ENCODE results near the gene OSTC.
"Not testable (repeated sequence)": the region's sequence is repeated elsewhere in the genome, so short reads cannot be mapped to it uniquely, and the experiment has no call there.

OSTC gene

DNA sequence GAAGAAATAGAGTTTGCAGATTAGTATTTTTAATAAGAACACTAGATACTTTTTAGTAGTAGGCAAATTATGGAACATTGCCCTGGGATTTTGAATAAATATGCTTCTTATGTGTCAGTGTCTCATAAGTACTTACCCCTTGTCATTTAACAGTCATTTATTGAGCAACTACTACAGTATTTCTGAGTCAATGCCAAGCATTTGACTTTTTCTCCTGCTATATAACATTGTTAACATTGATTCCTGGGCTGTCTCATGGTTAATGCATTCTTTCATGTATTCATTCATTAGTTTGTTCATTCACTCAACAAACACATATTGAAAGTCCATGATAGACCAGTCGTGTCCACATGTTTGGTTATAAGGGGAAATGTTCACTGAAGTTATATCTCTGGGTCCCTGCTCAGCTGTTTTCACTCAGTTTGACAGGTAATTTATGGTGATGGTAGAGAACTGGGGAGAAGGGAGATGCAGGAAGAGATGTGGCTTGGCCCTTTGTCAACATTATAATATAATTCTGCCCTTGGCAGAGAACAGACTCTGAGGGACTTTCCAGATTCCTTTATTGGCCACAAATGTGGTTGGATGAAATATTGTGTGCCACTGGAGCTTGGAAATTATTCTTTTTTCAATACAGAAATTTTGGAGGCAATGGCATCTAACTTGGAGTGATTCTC, 49.8 kb downstream of the OSTC start:
- H3K4me3 ChIP-seq (ENCODE audit: low read depth, low read length) = no peak overlapping the region
- TF ChIP-seq, protein P1, sequence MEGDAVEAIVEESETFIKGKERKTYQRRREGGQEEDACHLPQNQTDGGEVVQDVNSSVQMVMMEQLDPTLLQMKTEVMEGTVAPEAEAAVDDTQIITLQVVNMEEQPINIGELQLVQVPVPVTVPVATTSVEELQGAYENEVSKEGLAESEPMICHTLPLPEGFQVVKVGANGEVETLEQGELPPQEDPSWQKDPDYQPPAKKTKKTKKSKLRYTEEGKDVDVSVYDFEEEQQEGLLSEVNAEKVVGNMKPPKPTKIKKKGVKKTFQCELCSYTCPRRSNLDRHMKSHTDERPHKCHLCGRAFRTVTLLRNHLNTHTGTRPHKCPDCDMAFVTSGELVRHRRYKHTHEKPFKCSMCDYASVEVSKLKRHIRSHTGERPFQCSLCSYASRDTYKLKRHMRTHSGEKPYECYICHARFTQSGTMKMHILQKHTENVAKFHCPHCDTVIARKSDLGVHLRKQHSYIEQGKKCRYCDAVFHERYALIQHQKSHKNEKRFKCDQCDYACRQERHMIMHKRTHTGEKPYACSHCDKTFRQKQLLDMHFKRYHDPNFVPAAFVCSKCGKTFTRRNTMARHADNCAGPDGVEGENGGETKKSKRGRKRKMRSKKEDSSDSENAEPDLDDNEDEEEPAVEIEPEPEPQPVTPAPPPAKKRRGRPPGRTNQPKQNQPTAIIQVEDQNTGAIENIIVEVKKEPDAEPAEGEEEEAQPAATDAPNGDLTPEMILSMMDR (IDR thresholded peaks at IDR 0.05; ENCODE audit: borderline replicate concordance, insufficient read depth, low read depth, low read length) = no peak

GRCh38 chr4:108702960-108703359, 52.6 kb downstream of the OSTC start:
- TF ChIP-seq, protein P1 (IDR thresholded peaks at IDR 0.05; ENCODE audit: borderline replicate concordance, insufficient read depth, low read depth, low read length) = no peak
- H3K4me3 ChIP-seq (ENCODE audit: low read depth, low read length) = no peak overlapping the region

- TF ChIP-seq, protein P1 (IDR thresholded peaks at IDR 0.05; ENCODE audit: borderline replicate concordance, insufficient read depth, low read depth, low read length) = no peak
- no peak overlapping the region for H3K4me3 ChIP-seq (ENCODE audit: low read depth, low read length)
These were observed 53.0 kb downstream of the OSTC start for GRCh38 chr4:108703370-108703769.

- TF ChIP-seq, protein P1 (IDR thresholded peaks at IDR 0.05; ENCODE audit: borderline replicate concordance, insufficient read depth, low read depth, low read length) = no peak
- no peak overlapping the region for H3K4me3 ChIP-seq (ENCODE audit: low read depth, low read length)
These were observed 53.6 kb downstream of the OSTC start for GRCh38 chr4:108703966-108704365.

- H3K4me3 ChIP-seq (ENCODE audit: low read depth, low read length) = no peak overlapping the region
- TF ChIP-seq, protein P1 (IDR thresholded peaks at IDR 0.05; ENCODE audit: borderline replicate concordance, insufficient read depth, low read depth, low read length) = no peak
These were observed 55.9 kb downstream of the OSTC start for GRCh38 chr4:108706289-108706688.

- TF ChIP-seq, protein P1 (IDR thresholded peaks at IDR 0.05; ENCODE audit: borderline replicate concordance, insufficient read depth, low read depth, low read length) = no peak
- H3K4me3 ChIP-seq (ENCODE audit: low read depth, low read length) = no peak overlapping the region
These were observed 58.8 kb downstream of the OSTC start for GRCh38 chr4:108709234-108709633.

GRCh38 chr4:108709722-108710121, 59.3 kb downstream of the OSTC start:
- H3K4me3 ChIP-seq (ENCODE audit: low read depth, low read length) = no peak overlapping the region
- TF ChIP-seq, protein P1 (IDR thresholded peaks at IDR 0.05; ENCODE audit: borderline replicate concordance, insufficient read depth, low read depth, low read length) = no peak

- H3K4me3 ChIP-seq (ENCODE audit: low read depth, low read length) = not testable (repeated sequence)
These were observed 60.2 kb downstream of the OSTC start for GRCh38 chr4:108710578-108710977.
